ENCODE data around the gene CCDC142. TPM values are rescaled to one million over a fixed set of nuclear protein-coding genes. Genes with fewer than 3 reads are reported as not detected.
"Not testable (repeated sequence)": the region's sequence is repeated elsewhere in the genome, so short reads cannot be mapped to it uniquely, and the experiment has no call there.

CCDC142 gene
- total and polyA plus RNA-seq, 2 experiments from 2014 or later: 23.4 to 33.5 TPM

- no peak for DNase-seq (ENCODE audit: low read depth in 1 of 2, low spot score in 1 of 2)
- Histone ChIP-seq H3K4me3 (no peak overlapping the region), H3K36me3 (peaks cover 24% of the 10 kb centered on the region), H3K27me3 (peaks cover 37% of the 10 kb centered on the region), H3K4me1 (ENCODE audit: low read depth) (peaks cover 8% of the 10 kb centered on the region), H3K27ac (no peak overlapping the region), H3K9me3 (ENCODE audit: low read depth) (no peaks in the 10 kb centered on the region)
- no peak for TF ChIP-seq CTCF (IDR thresholded peaks at IDR 0.05; ENCODE audit: low read depth, low read length)
Observed at GRCh38 chr2:74493546-74493945, 10.7 kb upstream of the CCDC142 start.

- Histone ChIP-seq H3K4me1 (ENCODE audit: low read depth) (no peaks in the 10 kb centered on the region), H3K4me3 (no peak overlapping the region), H3K27ac (no peak overlapping the region), H3K9me3 (ENCODE audit: low read depth) (no peaks in the 10 kb centered on the region), H3K36me3 (peaks cover 24% of the 10 kb centered on the region), H3K27me3 (peaks cover 20% of the 10 kb centered on the region)
- no peak for DNase-seq (ENCODE audit: low read depth in 1 of 2, low spot score in 1 of 2)
- TF ChIP-seq CTCF (IDR thresholded peaks at IDR 0.05; ENCODE audit: low read depth, low read length): no peak
Observed at GRCh38 chr2:74491648-74492544, 9.1 kb upstream of the CCDC142 start.

GRCh38 chr2:74489906-74490305 is 7.1 kb upstream of the CCDC142 start:
- Histone ChIP-seq H3K36me3 (peaks cover 24% of the 10 kb centered on the region), H3K9me3 (ENCODE audit: low read depth) (no peaks in the 10 kb centered on the region), H3K27me3 (peaks cover under 1% of the 10 kb centered on the region), H3K4me1 (ENCODE audit: low read depth) (no peaks in the 10 kb centered on the region), H3K4me3 (no peak overlapping the region), H3K27ac (no peak overlapping the region)
- DNase-seq (ENCODE audit: low read depth in 1 of 2, low spot score in 1 of 2): no peak
- no peak for TF ChIP-seq CTCF (IDR thresholded peaks at IDR 0.05; ENCODE audit: low read depth, low read length)

GRCh38 chr2:74488643-74489481 is 6.1 kb upstream of the CCDC142 start:
- peaks cover 24% of the 10 kb centered on the region for H3K36me3 ChIP-seq
- H3K4me3 ChIP-seq: no peak overlapping the region
- no peak for DNase-seq (ENCODE audit: low read depth in 1 of 2, low spot score in 1 of 2)
- H3K27ac ChIP-seq: no peak overlapping the region
- H3K27me3 ChIP-seq: no peaks in the 10 kb centered on the region
- H3K4me1 ChIP-seq (ENCODE audit: low read depth): no peaks in the 10 kb centered on the region
- H3K9me3 ChIP-seq (ENCODE audit: low read depth): no peaks in the 10 kb centered on the region
- TF ChIP-seq CTCF (IDR thresholded peaks at IDR 0.05; ENCODE audit: low read depth, low read length): no peak

GRCh38 chr2:74486141-74486540 is 3.3 kb upstream of the CCDC142 start:
- Histone ChIP-seq H3K9me3 (ENCODE audit: low read depth) (no peaks in the 10 kb centered on the region), H3K27ac (no peak overlapping the region), H3K4me3 (no peak overlapping the region), H3K27me3 (no peaks in the 10 kb centered on the region), H3K36me3 (peaks cover 4% of the 10 kb centered on the region), H3K4me1 (ENCODE audit: low read depth) (peaks cover 7% of the 10 kb centered on the region)
- no peak for TF ChIP-seq CTCF (IDR thresholded peaks at IDR 0.05; ENCODE audit: low read depth, low read length)
- no peak for DNase-seq (ENCODE audit: low read depth in 1 of 2, low spot score in 1 of 2)

GRCh38 chr2:74483675-74484164 is 922 bp upstream of the CCDC142 start:
- not testable (repeated sequence) for DNase-seq (ENCODE audit: low read depth in 1 of 2, low spot score in 1 of 2); H3K27ac ChIP-seq; H3K4me1 ChIP-seq (ENCODE audit: low read depth); H3K36me3 ChIP-seq; H3K27me3 ChIP-seq; H3K9me3 ChIP-seq (ENCODE audit: low read depth)
- H3K4me3 ChIP-seq: peak overlapping the region; percentile 90
